ENCODE results near the gene GSC. TPM values are rescaled to one million over a fixed set of nuclear protein-coding genes. Genes with fewer than 3 reads are reported as not detected.

The GSC gene
- total RNA-seq, 2 experiments from 2014 or later: not detected

GRCh38 chr14:94768141-94768520, 1.8 kb downstream of the GSC start:
- no peak for DNase-seq
- Mint-ChIP-seq H3K9me3 (no peaks in the 10 kb centered on the region), H3K27ac (no peak overlapping the region), H3K36me3 (peaks cover 4% of the 10 kb centered on the region), H3K4me1 (peaks cover 15% of the 10 kb centered on the region), H3K4me3 (peak overlapping the region; percentile 81), H3K27me3 (peaks cover 87% of the 10 kb centered on the region)
- no peak for ATAC-seq (ENCODE audit: low read depth)
- POLR2A ChIA-PET: no interaction called here

DNA sequence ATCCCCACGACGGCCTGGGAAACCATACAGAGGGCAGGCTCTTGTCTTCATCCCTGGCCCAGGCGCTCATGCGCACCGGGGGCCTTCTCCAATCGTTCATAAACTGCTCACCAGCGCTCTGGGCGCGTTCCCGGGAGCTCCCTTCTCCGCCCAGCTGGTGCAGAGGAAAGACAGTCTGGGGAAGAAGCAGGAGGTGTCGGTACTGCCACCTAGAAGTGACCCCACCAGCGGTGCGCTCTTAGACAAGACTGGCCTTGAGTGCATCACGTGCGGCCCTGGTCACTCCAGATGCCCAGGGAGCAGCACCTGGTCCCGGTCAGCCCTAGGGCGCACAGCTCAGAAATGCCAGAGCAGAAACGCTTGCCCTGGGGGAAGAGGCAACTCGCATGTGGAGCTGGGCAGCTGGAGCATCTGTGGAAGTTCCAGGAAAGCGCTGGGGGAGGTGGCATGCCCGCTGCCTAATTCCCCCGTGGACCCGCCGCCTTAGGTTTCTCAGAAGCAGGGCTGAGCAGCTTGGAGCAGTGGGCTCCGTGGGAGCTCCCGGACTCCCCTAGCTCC, 2.5 kb downstream of the GSC start:
- Mint-ChIP-seq H3K4me3 (no peak overlapping the region), H3K27me3 (peaks cover 86% of the 10 kb centered on the region), H3K4me1 (peaks cover 15% of the 10 kb centered on the region), H3K9me3 (no peaks in the 10 kb centered on the region), H3K36me3 (peaks cover 4% of the 10 kb centered on the region), H3K27ac (no peak overlapping the region)
- POLR2A ChIA-PET: no interaction called here
- ATAC-seq (ENCODE audit: low read depth) (no peak), DNase-seq (no peak)

- Mint-ChIP-seq H3K4me3 (no peak overlapping the region), H3K27ac (no peak overlapping the region), H3K27me3 (peaks cover 67% of the 10 kb centered on the region), H3K36me3 (peaks cover 2% of the 10 kb centered on the region), H3K9me3 (no peaks in the 10 kb centered on the region), H3K4me1 (peaks cover 9% of the 10 kb centered on the region)
- DNase-seq: no peak
- POLR2A ChIA-PET: no interaction called here
- no peak for ATAC-seq (ENCODE audit: low read depth)
These were observed 5.3 kb downstream of the GSC start for GRCh38 chr14:94764573-94764972.

GRCh38 chr14:94762431-94762830, 7.5 kb downstream of the GSC start:
- ATAC-seq (ENCODE audit: low read depth) (no peak), DNase-seq (no peak)
- POLR2A ChIA-PET: no interaction called here
- H3K4me3 Mint-ChIP-seq: no peak overlapping the region
- no peak overlapping the region for H3K27ac Mint-ChIP-seq
- H3K27me3 Mint-ChIP-seq: peaks cover 51% of the 10 kb centered on the region
- no peaks in the 10 kb centered on the region for H3K4me1 Mint-ChIP-seq
- H3K36me3 Mint-ChIP-seq: no peaks in the 10 kb centered on the region
- H3K9me3 Mint-ChIP-seq: no peaks in the 10 kb centered on the region

- POLR2A ChIA-PET: no interaction called here
- H3K4me3 Mint-ChIP-seq: no peak overlapping the region
- DNase-seq: no peak
- no peaks in the 10 kb centered on the region for H3K36me3 Mint-ChIP-seq
- H3K9me3 Mint-ChIP-seq: no peaks in the 10 kb centered on the region
- no peak for ATAC-seq (ENCODE audit: low read depth)
- H3K27ac Mint-ChIP-seq: no peak overlapping the region
- H3K4me1 Mint-ChIP-seq: no peaks in the 10 kb centered on the region
- H3K27me3 Mint-ChIP-seq: peaks cover 47% of the 10 kb centered on the region
These were observed 7.9 kb downstream of the GSC start for GRCh38 chr14:94761997-94762377.

DNA sequence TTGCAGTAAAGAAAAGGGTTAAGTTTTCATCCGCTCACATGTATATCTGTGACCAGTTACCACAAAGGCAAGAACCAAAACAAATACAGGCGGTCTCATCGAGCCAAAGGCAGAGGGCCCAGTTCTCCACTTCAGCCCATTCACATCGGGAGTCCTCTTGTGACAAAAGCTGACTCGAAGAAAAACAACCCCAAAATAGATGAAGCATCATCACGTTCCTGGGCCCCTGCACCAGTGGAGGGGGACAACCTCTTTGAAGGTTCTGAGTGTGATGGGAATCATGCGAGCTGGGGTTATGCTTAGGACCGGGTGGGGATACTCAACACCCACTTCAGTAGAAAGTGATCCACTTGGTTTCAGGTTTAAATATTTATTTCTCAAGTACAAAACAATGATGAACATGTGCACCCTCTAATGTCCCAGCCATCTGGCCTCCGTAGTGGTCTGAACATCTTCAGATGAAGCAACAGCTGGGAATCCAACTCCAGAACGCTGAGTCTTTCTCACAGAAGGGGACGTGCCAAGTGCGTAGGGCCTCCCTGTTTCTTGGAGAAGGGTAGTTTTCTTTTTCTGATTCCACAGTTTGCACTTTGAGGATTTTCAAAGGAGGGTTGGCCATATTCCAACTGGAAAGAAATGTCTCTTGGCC, 8.4 kb downstream of the GSC start:
- ATAC-seq (ENCODE audit: low read depth): no peak
- no peaks in the 10 kb centered on the region for H3K4me1 Mint-ChIP-seq
- H3K27me3 Mint-ChIP-seq: peaks cover 42% of the 10 kb centered on the region
- no peaks in the 10 kb centered on the region for H3K9me3 Mint-ChIP-seq
- no peaks in the 10 kb centered on the region for H3K36me3 Mint-ChIP-seq
- POLR2A ChIA-PET: no interaction called here
- H3K27ac Mint-ChIP-seq: no peak overlapping the region
- DNase-seq: no peak
- no peak overlapping the region for H3K4me3 Mint-ChIP-seq

GRCh38 chr14:94756310-94756882, 13.5 kb downstream of the GSC start:
- no peak overlapping the region for H3K27ac Mint-ChIP-seq

DNA sequence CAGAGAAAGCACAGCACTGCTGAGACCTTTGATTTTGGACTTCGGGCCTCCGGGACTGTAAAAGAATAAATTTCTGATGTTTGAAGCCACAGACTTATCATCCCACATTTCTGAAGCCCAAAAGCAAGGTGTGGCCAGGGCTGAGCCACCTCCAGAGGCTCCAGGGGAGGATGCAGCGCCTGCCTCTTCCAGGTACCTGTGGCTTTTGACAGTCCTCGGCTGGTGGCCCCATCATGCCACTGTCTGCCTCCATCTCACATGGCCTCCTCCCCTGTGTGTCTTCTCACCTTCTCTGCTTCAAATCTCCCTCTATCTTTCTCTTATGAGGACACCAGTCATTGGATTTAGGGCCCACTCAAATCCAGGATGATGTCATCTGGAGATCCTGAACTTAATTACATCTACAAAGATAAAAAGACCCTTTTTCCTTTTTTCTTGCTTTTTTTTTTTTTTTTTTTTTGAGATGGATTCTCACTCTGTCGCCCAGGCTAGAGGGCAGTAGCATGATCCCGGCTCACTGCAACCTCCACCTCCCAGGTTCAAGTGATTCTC, 15.4 kb downstream of the GSC start:
- Mint-ChIP-seq H3K9me3 (no peaks in the 10 kb centered on the region), H3K27me3 (peaks cover 2% of the 10 kb centered on the region), H3K36me3 (no peaks in the 10 kb centered on the region), H3K27ac (no peak overlapping the region), H3K4me3 (no peak overlapping the region), H3K4me1 (no peaks in the 10 kb centered on the region)
- DNase-seq (no peak), ATAC-seq (ENCODE audit: low read depth) (no peak)
- POLR2A ChIA-PET: no interaction called here

More at GRCh38 chr14:94756310-94756882, 13.5 kb downstream of the GSC start:
- POLR2A ChIA-PET: no interaction called here
- no peaks in the 10 kb centered on the region for H3K4me1 Mint-ChIP-seq
- DNase-seq: no peak
- H3K27me3 Mint-ChIP-seq: peaks cover 6% of the 10 kb centered on the region
- no peaks in the 10 kb centered on the region for H3K9me3 Mint-ChIP-seq
- H3K36me3 Mint-ChIP-seq: no peaks in the 10 kb centered on the region
- no peak overlapping the region for H3K4me3 Mint-ChIP-seq
- no peak for ATAC-seq (ENCODE audit: low read depth)

DNA sequence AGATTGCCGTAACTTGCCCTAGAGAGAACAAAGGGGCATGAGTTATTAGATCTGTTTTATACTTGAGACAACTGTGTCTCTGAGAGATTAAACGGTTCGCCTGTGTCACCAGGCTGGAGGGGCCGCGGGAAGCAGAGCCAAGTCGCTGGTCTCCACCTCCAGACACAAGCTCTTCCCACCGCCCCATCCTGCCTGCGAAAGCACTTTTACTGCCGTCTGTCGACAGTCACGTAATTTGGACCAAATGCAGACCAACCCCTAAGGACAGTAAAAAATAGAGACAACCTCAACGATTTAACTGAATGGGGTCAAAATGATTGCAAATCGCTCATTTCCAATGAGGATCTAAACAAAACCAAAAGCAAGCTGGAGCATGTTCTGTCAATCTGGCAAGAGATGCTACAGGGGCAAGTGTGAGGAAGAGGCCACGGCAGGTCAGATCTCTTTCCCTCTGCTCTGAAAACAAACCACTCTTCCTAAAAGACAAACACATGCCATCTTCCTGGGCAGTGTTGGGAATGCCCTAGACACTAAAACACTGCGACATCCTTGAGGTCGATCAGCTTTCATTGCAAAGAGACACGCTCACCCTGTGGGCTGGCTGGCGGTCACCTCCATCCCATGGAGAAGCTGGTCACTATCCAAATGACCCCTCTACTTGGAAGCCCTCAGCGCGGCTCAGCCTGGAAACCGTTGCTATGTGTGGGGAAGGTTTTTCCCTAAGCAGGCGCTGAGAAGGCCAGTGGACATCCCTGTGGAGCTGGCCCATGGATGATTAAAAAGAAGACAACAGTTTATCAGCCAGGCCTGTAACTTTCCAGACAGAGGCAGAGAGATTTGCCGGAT, 17.1 kb downstream of the GSC start:
- Mint-ChIP-seq H3K36me3 (no peaks in the 10 kb centered on the region), H3K4me1 (no peaks in the 10 kb centered on the region), H3K4me3 (no peak overlapping the region), H3K27me3 (peaks cover 2% of the 10 kb centered on the region), H3K9me3 (no peaks in the 10 kb centered on the region), H3K27ac (no peak overlapping the region)
- ATAC-seq (ENCODE audit: low read depth) (no peak), DNase-seq (no peak)
- POLR2A ChIA-PET: no interaction called here

DNA sequence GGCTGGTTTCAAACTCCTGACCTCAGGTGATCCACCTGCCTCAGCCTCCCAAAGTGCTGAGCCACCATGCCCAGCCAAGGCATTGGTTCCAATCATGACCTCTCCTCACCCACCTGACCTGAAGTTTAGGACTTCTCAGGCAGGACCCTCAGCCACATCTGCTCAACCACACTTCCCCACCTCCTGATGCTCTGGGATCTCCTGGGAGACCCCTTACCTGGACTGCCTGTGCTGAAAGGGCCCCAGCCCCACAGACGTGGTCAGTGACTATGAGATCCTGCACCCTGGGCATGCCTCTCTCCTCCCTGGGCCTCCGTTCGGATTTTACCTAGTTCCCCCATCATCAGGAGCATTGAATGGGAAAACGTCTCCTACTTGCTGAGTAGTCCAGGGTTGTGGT, 18.0 kb downstream of the GSC start:
- no peak for ATAC-seq (ENCODE audit: low read depth)
- H3K27me3 Mint-ChIP-seq: no peaks in the 10 kb centered on the region
- DNase-seq: no peak
- H3K4me3 Mint-ChIP-seq: no peak overlapping the region
- no peaks in the 10 kb centered on the region for H3K36me3 Mint-ChIP-seq
- H3K9me3 Mint-ChIP-seq: no peaks in the 10 kb centered on the region
- H3K4me1 Mint-ChIP-seq: no peaks in the 10 kb centered on the region
- POLR2A ChIA-PET: no interaction called here
- H3K27ac Mint-ChIP-seq: no peak overlapping the region

DNA sequence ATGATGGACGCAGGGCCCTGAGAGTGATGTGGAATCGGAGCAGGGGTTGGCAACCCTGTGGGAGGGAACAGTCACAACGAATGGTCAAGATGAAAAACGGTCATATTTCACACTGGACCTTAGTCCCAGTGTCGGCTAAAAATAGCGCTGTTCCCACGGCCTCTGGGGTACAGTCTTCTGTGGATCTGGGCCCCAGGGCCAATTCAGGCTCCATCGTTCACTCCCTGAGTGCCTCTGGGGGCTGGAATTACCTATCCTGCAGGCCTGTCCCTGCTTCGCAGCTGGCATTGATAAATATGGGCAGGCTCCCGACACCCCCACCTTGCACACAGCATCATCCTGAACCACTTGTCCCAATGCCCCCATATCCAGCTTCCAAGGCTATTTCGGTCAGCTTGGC, 18.6 kb downstream of the GSC start:
- ATAC-seq (ENCODE audit: low read depth): no peak
- POLR2A ChIA-PET: no interaction called here
- no peak overlapping the region for H3K4me3 Mint-ChIP-seq
- H3K27me3 Mint-ChIP-seq: no peaks in the 10 kb centered on the region
- no peaks in the 10 kb centered on the region for H3K4me1 Mint-ChIP-seq
- no peak overlapping the region for H3K27ac Mint-ChIP-seq
- H3K36me3 Mint-ChIP-seq: no peaks in the 10 kb centered on the region
- H3K9me3 Mint-ChIP-seq: no peaks in the 10 kb centered on the region
- DNase-seq: no peak

DNA sequence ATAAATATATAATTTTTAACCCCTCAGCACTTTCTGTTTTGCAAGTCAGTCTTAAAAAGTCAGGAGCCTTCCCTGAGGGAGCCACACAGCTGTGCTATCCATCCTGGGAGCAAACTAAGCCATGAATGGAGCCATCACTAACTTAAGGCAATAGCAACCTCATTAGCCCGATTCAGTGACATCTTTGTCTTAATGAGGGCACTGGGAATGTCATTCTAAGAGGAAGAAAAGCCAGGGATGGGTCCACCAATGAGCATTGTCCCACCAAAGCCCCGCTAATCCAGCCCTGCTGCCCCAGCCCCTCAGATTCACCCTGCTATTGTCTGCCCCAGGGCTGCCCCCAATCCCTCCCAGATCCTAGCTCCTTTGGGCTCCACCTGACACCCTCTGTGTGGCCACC, 19.5 kb downstream of the GSC start:
- no peak for ATAC-seq (ENCODE audit: low read depth)
- DNase-seq: no peak
- Mint-ChIP-seq H3K4me3 (no peak overlapping the region), H3K27ac (no peak overlapping the region), H3K9me3 (no peaks in the 10 kb centered on the region), H3K27me3 (no peaks in the 10 kb centered on the region), H3K36me3 (no peaks in the 10 kb centered on the region), H3K4me1 (no peaks in the 10 kb centered on the region)
- POLR2A ChIA-PET: no interaction called here

GRCh38 chr14:94748667-94749347, 21.1 kb downstream of the GSC start:
- DNase-seq (no peak), ATAC-seq (ENCODE audit: low read depth) (no peak)
- POLR2A ChIA-PET: no interaction called here
- Mint-ChIP-seq H3K36me3 (no peaks in the 10 kb centered on the region), H3K4me1 (no peaks in the 10 kb centered on the region), H3K27me3 (no peaks in the 10 kb centered on the region), H3K27ac (no peak overlapping the region), H3K4me3 (no peak overlapping the region), H3K9me3 (no peaks in the 10 kb centered on the region)

Measured in activated naive CD8-positive, alpha-beta T cell treated with anti-CD3 and anti-CD28 coated beads, Interleukin-2, amount 10 ng/mL, durations not matched to agents 7 days and 5 days (primary cell).